LNCAP (cell line): ENCODE measurements around the gene GRK5.

ENCODE experiments used
- TF ChIP-seq, protein P1 (sequence below): fragments of 450-650 bp; IDR thresholded peaks from 2 replicates; pipeline ENCODE4 v1.5.1; 2017; ENCODE audit warnings: mild to moderate bottlenecking

Gene GRK5

DNA sequence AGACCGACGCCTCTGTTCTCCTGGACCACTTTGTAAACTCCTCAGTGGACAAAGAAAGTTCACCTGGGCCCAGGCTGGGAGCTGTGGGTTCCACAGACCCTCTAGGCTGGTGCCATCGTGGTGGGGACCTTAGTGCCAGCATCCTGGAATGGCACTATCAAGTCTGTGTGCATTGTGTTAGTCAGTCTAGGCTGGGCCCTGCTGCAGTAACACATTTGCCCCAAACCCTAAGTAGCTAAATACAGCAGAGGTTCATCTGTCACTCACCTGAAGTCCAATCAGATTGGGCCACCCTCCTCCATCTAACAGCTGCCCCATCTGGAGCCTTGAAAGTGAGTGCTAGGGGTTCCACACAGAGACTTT is 224.4 kb downstream of the GRK5 start:
- TF ChIP-seq, protein P1, sequence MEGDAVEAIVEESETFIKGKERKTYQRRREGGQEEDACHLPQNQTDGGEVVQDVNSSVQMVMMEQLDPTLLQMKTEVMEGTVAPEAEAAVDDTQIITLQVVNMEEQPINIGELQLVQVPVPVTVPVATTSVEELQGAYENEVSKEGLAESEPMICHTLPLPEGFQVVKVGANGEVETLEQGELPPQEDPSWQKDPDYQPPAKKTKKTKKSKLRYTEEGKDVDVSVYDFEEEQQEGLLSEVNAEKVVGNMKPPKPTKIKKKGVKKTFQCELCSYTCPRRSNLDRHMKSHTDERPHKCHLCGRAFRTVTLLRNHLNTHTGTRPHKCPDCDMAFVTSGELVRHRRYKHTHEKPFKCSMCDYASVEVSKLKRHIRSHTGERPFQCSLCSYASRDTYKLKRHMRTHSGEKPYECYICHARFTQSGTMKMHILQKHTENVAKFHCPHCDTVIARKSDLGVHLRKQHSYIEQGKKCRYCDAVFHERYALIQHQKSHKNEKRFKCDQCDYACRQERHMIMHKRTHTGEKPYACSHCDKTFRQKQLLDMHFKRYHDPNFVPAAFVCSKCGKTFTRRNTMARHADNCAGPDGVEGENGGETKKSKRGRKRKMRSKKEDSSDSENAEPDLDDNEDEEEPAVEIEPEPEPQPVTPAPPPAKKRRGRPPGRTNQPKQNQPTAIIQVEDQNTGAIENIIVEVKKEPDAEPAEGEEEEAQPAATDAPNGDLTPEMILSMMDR: no peak

DNA sequence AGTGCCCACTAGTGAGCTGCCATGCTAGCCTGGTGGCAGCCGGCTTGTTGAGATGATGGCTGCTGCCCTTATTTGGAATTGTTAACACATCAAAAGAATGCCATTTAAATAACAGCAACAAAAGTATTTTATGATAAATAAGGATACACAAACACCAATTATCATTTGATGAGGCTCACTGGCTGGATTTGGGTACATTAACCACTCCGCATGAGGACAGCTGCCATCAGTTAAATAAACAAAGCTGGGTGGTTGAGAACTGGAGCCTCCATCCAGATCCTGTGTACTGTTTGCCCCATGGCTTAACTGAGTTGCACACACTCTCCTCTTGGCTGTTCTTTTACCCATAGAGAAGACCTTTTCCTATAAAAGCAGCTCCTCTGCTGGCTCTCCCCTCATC is 231.3 kb downstream of the GRK5 start:
- TF ChIP-seq, protein P1: no peak

DNA sequence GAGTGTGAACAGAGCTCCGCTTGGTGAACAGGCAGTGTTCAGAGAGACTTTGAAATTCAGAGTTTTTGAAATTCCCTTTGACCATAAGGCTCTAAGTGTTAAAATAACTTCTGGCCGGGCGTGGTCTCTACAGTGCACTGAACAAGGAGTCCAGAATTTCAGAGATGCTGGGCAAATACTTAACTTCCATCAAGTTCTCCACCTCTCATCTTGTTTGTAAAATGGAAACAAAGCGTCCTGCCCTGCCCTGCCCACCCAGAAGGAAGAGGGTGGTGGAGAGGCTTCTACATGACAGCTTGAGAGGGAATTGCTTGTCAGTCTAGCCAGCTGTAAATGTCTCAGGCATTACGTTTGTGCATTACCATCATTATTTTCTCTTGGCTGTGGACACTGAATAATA is 232.6 kb downstream of the GRK5 start:
- TF ChIP-seq, protein P1: no peak

DNA sequence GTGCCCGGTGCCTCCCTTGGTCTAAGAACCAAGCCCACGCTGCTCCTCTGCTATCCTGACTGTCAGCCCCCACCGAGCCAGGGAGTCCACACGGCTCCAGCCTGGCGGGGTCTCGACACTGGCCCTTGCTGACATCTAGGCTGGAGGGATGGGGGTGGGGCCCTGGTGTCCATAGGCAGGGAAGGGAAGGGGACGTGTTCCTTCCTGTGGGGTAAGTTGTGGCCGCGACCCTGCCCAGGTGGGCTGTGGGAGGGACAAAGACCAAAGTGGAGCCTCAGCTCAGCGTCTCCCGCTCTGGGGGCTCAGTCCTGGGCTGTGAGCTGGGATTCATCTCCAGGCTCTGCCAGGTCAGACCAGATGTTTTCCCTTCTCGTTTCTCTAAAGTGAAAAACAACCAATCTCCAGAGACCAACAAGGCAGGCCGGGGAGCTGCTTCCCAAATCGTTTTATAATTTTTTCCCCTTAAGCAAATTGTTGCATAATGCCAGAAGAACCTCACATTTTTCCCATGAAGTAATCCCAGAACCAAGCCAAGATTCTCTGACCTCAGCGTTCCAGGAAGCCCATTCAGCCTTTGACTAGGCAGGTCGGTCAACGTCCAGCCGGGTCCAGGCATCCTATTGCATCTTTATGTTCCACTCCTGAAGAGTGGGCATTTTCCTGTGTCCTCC is 233.9 kb downstream of the GRK5 start:
- TF ChIP-seq, protein P1: no peak

DNA sequence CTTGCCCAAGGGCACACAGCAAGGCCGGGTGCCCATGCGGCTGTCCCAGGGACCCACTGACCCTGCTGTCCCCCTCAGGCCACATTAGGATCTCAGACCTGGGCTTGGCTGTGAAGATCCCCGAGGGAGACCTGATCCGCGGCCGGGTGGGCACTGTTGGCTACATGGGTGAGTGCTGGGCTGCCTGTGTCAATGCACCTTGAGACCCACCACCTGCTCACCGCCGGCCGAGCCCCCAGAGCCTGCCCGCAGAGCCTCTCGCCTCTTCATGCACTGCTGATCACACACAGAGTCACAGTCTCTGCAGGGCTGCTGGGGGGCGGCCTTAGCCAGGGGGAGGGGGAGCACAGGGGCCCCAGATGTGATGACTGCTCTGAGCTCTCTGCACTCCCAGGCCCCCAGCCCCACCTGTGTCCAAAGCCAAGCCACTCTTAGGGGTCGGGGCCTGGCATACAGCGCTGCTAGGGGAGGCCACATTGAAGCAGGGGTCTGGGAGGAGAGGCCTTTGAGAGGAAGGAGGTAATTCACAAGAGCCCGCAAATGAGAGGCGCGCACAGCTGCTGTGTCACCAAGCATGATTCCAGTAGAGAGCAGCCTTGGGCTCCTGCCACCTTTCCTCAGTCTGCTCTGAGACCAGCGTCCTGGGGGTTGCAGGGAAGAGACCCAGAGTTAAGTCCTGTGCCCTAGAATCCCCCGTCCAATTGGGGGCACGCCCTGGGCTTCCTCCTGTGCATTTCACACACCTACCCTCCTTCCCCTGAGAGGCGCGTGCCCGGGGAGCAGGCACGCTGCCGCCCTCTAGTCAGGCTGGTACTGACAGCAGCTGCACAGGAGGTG is 234.8 kb downstream of the GRK5 start:
- TF ChIP-seq, protein P1: no peak

DNA sequence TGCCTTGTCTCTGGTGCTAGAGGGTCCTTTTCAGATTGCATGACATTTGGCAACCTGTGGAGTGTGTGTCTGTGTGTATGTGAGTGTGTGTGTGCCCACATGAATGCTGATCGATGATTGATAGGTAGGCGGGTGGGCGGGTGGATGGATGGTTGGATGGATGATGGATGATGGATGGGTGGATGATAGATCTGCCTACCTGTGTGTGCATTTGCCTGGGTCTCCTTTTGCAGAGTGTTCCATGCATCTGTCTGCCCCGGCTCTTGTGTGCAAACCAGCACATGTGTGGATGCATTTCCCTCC is 235.3 kb downstream of the GRK5 start:
- TF ChIP-seq, protein P1: no peak

DNA sequence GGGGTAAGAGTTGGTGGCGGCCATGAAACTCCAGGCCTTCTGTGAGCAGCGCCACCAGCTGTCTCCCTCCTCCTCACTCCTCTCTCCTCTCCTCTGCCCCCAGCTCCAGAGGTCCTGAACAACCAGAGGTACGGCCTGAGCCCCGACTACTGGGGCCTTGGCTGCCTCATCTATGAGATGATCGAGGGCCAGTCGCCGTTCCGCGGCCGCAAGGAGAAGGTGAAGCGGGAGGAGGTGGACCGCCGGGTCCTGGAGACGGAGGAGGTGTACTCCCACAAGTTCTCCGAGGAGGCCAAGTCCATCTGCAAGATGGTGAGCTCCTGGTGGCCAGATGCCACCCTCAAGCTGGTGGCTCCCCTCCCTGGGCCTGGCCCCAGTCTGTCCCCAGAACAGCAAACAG is 236.1 kb downstream of the GRK5 start:
- TF ChIP-seq, protein P1: no peak
